ENCODE data around the gene SLC25A34. TPM values are rescaled to one million over a fixed set of nuclear protein-coding genes. Genes with fewer than 3 reads are reported as not detected.

Gene SLC25A34
- total RNA-seq, 2 donors from 2014 or later, result 1.2 to 1.6 TPM

DNA sequence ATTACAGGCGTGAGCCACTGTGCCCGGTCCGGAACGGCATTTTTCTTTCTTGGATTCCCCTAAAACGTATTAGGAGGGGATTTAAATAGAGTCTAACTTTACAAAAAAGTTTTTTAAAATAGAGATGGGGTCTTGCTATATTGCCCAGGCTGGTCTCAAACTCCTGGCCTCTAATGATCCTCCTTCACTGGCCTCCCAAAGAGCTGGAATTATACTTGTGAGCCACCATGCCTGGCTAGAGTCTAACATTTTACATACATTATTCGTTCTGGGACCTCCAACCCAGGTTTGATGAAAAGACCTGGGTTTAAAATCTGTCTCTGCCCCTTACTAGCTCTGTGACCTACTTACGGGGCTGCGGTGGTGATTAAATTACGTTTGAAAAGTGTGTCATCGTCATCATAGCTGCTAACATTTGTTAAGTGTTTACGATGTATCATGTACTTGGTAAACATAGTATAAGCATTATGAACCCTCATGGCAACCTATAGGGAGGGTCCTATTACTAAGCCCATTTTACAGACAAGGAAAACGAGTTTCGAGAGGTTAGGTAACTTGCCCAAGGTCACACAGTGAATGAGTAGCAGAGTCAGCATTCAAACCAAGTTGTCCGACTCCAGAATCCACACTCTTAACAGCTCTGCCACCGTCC lies 27.4 kb upstream of the SLC25A34 start:
- intact Hi-C loops (cut with DNase I), result loop anchor here in 1 of 2 donors (10.0 kb wide), 1 partner anchor 114 kb away; no protein-coding TSS in a partner anchor
- no peak for DNase-seq (ENCODE audit: low spot score)

DNA sequence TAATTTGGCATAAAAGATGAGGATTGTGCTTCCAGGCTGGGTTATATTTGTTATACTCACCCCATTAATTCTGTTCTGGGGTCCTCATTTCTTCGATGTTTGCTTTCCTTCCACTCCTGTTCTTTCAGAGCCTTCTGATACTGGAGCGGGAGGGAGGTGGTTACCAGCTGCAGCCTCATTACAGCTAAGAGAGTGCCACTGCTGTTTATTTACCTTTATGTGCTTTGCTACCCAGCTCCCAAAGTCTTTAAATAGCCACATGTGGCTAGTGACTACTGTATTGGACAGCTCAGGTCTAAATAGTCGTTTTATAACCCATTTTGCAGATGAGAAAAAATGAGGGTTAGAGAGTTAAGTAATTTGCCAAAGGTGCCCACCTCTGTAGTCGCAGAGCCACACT lies 26.8 kb upstream of the SLC25A34 start:
- intact Hi-C loops (cut with DNase I), result loop anchor here in 1 of 2 donors (10.0 kb wide), 1 partner anchor 114 kb away; no protein-coding TSS in a partner anchor
- no peak for DNase-seq (ENCODE audit: low spot score)

DNA sequence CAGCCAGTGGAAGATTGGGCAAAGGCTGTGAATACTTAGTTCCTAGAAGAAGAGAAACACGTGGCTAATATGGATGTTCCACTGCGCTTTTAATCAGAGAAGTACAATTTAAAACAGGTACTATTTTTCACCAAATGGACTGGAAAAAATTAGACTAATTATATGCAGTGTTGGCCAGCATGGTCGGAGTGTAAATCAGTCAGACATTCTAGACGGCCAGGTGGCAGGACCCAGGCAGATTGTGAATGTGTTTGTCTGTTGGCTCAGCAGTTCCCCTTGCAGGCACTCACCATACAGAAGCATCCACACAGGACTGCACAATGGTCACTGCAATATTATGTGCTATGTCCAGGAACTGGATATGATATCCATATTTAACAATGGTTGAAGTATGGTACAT lies 23.9 kb upstream of the SLC25A34 start:
- DNase-seq (ENCODE audit: low spot score), result no peak
- intact Hi-C loops (cut with DNase I), result no loop called here

DNA sequence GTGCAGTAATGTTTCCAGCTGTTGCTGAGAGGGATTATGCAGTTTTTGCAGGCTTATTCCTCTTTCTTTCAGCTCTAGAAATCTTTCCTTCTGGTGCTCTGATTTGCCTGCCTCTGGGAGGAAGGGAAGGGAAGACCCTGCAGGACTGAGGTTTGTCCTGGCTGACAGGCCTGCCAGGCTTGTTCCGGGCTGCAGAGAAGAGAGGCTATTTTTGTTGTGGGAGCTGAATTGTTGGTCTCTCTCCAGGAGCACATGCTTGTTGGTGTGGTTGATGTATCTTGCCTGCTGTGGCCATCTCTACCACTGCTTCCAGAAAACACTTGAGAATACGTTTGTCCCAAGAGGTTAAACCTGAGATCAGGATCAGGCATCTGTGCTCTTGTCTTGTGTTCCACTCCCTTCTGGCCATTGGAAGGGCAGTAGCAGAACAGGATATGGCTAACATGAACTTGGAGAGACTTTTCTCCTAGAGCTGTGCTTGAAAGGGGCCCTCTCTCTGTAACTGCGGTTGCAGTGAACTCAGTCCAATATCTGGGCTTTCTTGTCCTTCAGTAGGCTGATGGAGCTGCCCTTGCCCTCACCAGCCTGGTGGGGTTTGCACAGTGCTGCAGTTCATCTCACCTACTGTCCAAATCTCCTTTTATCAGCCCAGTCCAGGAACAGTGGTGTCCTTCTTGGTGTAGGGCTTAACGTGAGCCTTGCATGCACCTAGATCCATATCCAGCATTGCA lies 21.5 kb upstream of the SLC25A34 start:
- intact Hi-C loops (cut with DNase I), result no loop called here
- DNase-seq (ENCODE audit: low spot score), result no peak

DNA sequence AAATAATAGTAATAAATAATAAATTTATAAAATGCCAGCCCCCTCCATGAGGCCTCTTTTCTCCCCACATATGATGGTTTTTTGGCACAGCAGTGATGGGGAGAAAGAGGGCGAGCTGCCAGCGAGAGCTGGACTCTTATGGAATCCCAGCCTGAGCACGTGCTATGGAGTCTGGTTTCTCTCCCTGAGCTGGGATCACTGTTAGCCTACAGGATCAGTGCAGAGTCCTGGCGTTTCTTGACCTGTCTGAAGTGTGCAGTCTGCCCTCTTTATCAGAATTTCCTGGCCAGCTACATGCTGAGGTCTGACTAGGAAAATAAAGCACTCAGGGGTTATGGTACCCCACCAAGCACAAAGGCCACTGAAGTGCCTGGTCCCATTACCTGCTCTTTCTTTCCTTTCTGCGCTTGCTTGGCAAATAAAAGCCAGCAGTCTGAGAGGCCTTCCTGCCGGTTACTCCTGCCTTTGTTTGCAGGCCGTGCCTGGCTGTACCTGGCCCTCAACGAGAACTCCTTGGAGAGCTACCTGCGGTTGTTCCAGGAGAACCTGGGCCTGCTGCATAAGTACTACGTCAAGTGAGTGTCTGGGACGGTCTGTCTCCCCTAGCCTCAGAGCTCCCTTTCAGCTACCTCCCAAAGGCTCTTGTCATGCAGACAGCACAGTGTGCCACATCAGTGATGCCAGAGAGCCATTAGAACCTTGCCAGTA lies 18.5 kb upstream of the SLC25A34 start:
- no peak for DNase-seq (ENCODE audit: low spot score)
- intact Hi-C loops (cut with DNase I), result no loop called here

DNA sequence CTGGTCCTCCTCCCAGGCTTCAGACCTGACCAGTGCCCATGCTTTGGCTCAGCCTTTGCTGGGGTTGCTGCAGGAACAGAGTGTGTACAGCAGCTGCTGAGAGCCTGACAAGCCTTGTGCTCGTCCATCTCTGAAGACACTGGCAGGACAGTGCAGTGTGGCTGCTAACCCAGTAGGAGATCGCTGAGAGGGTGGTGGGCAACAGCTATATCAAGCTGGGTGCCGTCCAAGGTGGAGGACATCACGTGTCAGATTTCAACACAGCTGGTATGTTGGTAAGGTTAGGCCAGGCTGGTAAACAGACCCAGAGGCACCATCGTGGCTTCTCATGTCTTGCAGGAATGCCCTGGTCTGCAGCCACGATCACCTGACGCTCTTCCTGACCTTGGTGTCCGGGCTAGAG lies 17.9 kb upstream of the SLC25A34 start:
- intact Hi-C loops (cut with DNase I), result no loop called here
- DNase-seq (ENCODE audit: low spot score), result no peak

DNA sequence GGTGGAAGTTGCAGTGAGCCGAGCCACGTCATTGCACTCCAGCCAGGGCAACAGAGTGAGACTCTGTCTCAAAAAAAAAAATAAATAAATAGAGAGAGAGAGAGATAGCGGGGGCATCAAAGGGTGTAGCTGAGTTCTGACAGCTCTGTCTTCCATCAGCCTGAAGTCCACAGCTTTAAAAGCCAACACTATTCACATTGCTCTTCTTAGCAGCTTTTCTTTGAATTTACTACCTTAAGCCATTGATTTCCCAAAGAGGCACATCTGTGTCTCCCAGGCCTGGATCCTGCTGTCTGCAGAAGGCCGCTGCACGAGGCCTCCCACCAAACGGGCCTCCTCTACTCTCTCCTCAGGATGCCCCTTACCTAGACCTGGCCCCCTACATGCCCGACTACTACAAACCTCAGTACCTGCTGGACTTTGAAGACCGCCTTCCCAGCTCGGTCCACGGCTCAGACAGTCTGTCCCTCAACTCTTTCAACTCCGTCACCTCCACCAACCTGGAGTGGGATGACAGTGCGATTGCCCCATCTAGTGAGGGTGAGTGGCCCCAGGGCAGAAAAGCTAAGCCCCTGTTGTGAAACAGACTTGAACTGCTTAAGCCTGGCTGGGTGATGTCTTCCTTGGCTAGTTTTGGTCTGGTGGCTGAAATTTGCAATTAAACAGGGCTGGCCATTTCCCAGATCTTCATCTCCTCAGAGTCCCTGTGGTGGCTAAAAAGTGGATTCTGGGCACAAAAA lies 16.5 kb upstream of the SLC25A34 start:
- intact Hi-C loops (cut with DNase I), result no loop called here
- no peak for DNase-seq (ENCODE audit: low spot score)

DNA sequence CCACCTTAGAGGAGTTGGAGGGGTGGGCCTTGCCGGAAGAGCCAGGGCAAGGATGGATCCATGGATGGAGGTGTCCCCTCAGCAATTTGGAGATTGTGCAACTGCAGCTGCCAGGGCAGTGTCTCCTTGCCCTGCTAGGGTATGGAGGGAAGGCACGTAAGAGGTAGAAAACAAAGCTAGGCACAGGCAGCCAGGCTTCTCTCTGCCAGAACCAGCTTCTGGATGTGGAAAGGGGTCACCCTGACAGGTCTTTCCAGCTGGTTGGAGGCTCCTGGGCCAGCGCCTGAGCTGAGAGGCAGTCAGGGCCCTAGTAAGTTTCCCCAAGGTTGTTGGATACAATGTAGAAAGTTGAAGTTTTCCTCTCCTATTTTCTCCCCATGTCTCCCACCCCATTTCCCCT lies 15.2 kb upstream of the SLC25A34 start:
- no peak for DNase-seq (ENCODE audit: low spot score)
- intact Hi-C loops (cut with DNase I), result no loop called here

DNA sequence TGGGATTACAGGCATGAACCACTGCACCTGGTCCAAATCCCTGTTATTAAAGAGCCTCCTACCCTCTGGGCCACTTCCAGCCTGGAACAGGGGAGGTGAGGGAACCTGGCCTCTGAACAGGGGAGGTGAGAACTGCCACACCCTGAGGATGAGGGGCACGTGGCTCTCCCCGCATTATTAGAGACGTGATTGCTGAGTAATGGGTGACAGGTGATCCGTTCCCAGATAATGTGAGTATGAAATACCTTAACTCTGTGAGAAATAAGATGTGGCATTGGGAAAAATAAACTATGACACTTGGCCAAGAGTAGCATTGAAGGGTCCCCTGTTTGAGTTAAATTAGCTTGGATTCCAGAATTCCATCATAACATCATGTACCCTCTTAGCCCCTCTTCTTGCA lies 13.6 kb upstream of the SLC25A34 start:
- intact Hi-C loops (cut with DNase I), result no loop called here
- DNase-seq (ENCODE audit: low spot score), result no peak

DNA sequence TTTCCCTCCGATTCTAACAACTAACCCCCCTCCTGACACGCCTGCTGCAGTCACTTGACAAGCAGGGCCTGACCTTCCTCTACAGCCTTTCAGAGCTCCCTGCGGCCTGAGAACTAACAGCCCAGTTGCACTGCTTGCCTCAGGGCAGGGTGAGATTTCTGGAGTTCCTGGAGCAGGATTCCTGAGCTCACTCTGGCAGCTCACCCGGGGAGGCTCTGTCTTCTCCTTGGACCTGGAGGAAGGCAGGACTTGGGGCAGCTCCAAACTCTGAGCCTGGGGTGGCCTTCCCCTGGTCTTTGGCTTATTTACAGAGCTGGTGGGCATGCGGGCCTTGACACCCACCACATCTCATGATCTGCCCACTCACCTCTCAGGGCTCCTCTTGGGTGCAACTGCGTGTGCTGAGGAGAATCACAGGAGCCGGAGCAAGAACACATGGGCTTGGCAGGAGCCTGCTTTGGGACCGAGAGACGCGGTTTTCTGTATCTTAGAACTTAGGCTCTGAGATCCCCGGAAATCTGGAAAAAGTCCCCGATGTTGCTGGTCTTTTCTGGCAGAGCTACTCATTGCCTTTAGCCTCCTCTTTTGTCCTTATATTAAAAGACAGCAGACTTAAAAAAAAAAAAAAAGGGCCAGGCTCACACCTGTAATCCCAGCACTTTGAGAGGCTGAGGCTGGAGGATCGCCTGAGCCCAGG lies 13.1 kb upstream of the SLC25A34 start:
- DNase-seq (ENCODE audit: low spot score), result no peak
- intact Hi-C loops (cut with DNase I), result no loop called here

DNA sequence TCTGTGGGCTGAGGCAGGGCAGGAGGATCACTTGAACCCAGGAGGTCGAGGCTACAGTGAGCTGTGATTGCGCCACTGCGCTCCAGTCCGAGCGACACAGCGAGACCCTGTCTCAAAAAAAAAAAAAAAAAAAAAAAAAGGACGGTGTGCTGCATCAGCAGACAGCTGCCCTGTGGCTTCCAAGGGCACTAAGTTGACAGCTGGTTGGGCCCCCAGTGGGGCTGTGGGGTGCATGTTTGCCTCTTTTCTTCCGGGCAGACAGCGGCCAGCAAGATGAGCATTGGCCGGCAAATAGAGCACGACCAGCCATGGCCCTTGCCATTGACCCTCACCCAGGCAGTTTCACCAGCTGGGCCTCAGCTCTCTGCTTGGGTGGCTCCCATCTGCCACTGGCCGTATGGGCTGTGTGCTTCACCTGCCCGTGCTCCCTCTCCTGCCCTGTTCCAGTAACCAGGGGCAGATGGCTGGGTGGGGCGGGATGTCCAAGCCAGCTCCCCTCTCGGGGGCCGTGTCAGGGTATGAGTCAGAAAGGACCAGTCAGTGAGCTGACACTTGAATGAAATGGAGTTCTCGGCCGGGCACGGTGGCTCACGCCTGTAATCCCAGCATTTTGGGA lies 12.3 kb upstream of the SLC25A34 start:
- intact Hi-C loops (cut with DNase I), result no loop called here
- no peak for DNase-seq (ENCODE audit: low spot score)

DNA sequence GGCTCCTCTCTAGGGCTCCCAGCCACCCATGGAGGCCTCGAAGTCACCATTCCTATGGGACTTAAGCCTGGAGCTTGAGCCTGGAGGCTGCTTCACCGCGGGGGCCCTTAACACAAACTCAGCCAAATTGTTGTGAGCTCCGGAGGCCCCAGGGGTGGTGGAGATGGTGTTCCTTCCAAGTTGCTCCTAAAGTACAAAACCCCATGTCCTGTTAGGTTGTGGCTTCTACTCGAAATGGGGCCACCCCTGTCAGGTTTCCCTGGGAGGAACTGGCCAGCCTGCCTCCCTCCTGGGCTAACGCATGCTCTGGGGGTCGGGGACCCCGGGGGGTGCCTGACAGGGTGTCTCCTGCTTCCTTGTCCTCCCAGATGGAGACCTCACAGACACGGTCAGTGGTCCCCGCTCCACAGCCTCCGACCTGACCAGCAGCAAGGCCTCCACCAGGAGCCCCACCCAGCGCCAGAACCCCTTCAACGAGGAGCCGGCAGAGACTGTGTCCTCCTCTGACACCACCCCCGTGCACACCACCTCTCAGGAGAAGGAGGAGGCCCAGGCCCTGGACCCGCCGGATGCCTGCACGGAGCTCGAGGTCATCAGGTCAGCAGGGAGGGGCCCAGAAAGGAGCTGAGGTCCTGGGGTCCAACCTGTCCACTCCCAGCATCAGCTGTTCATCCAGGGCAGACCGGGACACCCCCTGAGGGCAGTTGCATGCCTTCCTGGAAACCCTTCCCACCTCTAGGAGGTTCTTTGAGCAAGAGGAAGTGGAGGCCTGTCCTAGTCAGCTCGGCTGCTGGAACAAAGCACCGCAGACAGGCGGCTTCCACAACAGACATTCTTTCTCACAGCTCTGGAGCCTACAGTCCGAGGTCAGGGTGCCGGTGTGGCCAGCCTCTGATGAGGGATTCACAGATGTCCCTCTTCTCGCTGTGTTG lies 10.8 kb upstream of the SLC25A34 start:
- intact Hi-C loops (cut with DNase I), result no loop called here

DNA sequence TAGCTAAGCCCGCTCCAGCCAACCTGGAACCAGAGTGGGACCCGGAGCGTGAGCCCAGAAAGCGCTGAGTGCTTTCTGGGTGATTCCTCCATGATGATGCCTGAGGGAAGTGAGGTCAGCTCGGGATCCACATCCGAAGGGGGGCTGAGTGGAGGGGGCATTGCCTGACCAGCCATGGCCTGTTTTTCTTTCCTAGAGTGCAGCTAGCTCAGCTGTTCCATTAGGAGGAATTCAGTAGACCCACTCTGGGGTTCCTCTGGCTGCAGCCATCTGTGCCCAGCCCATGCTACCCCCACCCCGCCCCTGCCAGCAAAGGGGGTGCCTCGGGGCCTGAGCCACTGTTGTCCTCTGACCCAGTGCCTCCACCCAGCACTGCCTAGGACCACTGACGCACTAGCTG lies 9.6 kb upstream of the SLC25A34 start:
- intact Hi-C loops (cut with DNase I), result no loop called here
- no peak for DNase-seq (ENCODE audit: low spot score)

More for the DNA sequence above, 10.8 kb upstream of the SLC25A34 start:
- DNase-seq (ENCODE audit: low spot score), result no peak

DNA sequence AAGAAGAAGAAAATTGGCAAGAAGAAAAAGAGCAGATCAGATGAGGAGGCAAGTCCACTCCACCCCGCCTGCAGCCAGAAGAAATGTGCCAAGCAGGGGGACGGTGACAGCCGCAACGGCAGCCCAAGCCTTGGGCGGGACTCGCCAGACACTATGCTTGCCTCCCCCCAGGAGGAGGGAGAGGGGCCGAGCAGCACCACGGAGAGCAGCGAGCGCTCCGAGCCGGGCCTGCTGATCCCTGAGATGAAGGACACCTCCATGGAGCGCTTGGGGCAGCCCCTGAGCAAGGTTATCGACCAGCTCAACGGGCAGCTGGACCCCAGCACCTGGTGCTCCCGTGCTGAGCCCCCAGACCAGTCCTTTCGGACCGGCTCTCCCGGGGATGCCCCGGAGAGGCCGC lies 9.0 kb upstream of the SLC25A34 start:
- intact Hi-C loops (cut with DNase I), result no loop called here
- DNase-seq (ENCODE audit: low spot score), result no peak

DNA sequence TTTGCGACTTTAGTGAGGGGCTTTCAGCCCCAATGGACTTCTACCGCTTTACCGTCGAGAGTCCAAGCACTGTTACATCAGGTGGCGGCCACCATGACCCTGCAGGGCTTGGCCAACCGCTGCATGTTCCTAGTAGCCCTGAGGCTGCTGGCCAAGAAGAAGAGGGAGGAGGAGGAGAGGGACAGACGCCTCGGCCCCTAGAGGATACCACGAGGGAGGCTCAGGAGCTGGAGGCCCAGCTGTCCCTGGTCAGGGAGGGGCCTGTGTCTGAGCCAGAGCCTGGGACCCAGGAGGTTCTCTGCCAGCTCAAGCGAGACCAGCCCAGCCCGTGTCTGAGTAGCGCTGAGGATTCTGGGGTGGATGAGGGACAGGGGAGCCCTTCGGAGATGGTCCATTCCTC lies 8.6 kb upstream of the SLC25A34 start:
- no peak for DNase-seq (ENCODE audit: low spot score)
- intact Hi-C loops (cut with DNase I), result no loop called here

DNA sequence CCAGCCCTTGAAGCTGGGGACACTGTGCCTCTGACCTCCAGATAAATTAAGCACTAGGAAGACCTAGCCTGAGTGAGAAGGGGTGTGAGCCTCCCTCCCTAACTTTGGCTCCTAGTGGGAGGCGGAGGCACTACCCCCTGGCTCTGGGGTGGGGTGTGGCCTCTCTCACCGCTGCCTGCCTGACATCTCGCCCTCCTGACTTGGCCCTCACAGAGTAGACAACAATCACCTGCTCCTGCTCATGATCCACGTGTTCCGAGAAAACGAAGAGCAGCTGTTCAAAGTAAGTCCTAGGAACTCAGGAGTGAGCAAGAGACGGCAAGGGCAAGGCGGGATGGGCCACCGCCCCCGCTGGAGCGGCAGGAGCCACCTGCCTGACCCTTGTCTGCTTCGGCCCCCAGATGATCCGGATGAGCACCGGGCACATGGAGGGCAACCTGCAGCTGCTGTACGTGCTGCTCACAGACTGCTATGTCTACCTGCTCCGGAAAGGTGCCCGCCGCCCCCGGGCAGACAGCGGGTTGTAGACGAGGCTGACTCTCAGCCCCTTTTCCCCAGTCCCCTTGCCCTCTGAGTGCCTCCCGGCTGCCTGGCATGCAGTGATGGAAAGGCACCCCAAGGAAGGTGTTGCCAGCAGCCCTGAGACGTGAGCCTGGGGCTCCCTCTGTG lies 8.1 kb upstream of the SLC25A34 start:
- DNase-seq (ENCODE audit: low spot score), result no peak
- intact Hi-C loops (cut with DNase I), result no loop called here

DNA sequence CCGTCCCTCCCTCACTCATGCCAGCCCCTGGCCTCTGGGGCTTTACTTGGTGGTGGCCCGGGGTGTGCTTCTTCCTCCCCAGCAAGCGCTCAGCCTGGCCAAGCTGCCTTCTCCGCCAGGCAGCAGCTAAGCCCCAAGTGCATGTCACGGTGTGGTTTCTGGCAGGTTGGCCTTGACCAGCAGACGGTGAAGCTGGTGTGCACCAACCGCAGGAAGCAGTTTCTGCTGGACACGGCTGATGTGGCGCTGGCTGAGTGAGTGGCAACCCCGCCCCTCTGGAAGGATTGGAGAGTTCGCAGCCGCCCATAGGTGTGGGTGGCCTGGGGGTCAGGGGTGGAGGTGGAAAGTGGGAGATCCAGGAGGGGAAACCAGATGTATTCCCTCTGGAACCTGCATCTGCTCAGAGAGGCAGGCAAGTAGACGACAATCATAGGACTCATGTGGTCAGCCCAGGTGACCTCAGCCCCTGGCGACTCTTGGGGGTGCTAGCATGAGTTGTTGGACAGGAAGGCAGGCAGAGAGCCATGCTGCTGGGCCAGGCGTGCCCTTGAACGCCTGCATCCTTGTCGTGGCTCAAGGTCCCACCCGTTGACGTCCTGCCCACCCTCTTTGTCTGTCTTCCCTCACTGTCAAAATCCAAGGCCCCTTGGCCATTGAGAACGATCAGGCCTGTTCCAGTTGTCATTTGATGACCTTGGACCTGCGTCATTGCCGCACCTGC lies 7.0 kb upstream of the SLC25A34 start:
- intact Hi-C loops (cut with DNase I), result no loop called here
- DNase-seq (ENCODE audit: low spot score), result no peak
